ENCODE results near the gene ADRM1.

ADRM1 gene

GRCh38 chr20:62269378-62269777, 33.4 kb upstream of the ADRM1 start:
- no peak for DNase-seq
- no peak for TF ChIP-seq GATA1 (IDR thresholded peaks at IDR 0.05; ENCODE audit: low read depth, low read length)
- TF ChIP-seq POLR2A (IDR thresholded peaks at IDR 0.05; ENCODE audit: low read length) = no peak

DNA sequence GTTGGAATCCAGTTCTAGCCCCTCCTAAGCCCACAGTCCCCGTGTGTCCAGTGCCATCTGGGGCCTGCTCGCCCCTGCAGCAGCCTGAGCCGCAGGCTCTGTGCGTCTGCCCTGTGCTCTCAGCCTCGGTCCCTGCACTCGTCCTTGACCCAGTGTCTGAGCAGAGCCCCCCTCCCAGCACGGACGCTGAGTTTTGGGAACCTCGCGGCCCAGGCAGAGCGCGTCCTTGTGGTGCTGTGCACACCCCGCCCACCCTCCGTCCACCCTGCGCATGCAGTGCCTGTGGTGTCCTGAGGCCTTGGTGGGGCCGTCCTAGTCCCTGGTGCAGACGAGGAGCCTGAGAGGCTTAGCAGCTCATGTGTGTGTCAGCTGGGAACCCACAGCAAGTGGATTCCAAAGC, 32.9 kb upstream of the ADRM1 start:
- TF ChIP-seq GATA1 (IDR thresholded peaks at IDR 0.05; ENCODE audit: low read depth, low read length) (no peak), POLR2A (IDR thresholded peaks at IDR 0.05; ENCODE audit: low read length) (no peak)
- DNase-seq = no peak

DNA sequence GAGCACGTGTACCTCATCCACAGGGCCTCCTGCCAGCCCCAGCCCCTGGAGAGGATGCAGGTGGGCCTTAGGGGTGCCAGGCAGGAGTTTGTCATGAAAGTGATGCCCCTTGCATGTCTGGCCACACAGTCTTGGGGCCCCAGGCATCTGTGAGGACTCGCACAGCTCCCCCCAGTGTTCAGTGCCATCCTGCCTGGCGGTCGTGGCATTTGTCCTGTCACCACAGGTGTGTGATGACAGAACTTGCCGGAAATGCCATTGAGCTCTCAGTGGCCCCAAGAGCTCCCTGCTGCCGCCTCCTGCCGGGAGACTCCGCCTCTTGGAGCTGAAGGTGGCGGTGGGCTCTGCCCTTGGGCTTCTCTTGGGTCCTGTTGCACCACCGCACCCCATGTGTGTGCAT, 30.6 kb upstream of the ADRM1 start:
- no peak for TF ChIP-seq GATA1 (IDR thresholded peaks at IDR 0.05; ENCODE audit: low read depth, low read length)
- TF ChIP-seq POLR2A (IDR thresholded peaks at IDR 0.05; ENCODE audit: low read length) = no peak
- DNase-seq = no peak

GRCh38 chr20:62273416-62273815, 29.4 kb upstream of the ADRM1 start:
- DNase-seq = no peak
- TF ChIP-seq GATA1 (IDR thresholded peaks at IDR 0.05; ENCODE audit: low read depth, low read length) (no peak), POLR2A (IDR thresholded peaks at IDR 0.05; ENCODE audit: low read length) (no peak)

DNA sequence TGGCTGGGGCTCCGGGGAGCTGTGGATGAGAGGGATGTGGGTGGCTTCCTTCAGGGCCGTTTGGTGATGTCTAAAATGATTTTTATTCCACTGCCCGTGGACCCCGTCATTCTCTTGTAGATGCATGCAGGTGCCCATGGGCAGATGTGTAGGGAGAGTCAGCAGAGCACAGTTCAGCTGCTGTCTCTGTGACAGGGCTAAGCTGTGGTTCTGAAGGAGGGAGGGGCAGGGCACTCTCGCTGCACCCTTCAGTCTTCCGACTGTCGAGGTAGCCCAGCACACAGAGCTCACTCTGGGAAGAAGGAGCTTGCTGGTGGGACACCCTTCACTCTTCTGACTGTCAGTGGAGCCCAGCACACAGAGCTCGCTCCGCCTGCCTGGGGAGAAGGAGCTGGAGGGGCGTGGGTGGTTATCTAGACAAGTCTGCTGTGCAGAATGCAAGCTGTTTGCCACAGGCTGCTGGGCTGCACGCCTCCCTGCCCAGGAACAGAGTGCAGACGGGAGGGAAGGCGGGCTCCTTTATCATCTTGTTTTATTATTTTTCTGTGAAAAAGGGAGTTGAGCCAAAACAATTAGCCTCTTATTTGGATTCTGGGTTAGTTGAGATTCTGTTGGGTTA, 28.4 kb upstream of the ADRM1 start:
- TF ChIP-seq GATA1 (IDR thresholded peaks at IDR 0.05; ENCODE audit: low read depth, low read length) (no peak), POLR2A (IDR thresholded peaks at IDR 0.05; ENCODE audit: low read length) (no peak)
- peak; percentile 88 to 93 for DNase-seq

DNA sequence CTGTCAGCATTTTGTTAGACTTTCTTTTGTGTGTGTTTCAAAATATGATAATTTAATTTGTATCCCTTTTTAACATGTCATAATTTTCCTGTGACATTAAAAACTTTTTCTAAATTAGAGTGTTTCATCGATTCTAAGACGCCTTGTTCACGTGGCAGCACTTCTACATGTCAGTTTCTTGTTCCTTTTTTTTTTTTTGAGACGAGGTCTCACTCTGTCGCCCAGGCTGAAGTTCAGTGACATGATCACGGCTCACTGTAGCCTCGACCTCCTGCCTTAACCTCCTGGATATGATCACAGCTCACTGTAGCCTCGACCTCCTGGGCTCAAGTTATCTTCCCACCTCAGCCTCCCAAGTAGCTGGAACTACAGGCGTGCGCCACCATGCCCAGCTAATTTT, 27.6 kb upstream of the ADRM1 start:
- no peak for DNase-seq
- TF ChIP-seq GATA1 (IDR thresholded peaks at IDR 0.05; ENCODE audit: low read depth, low read length) = no peak
- no peak for TF ChIP-seq POLR2A (IDR thresholded peaks at IDR 0.05; ENCODE audit: low read length)

DNA sequence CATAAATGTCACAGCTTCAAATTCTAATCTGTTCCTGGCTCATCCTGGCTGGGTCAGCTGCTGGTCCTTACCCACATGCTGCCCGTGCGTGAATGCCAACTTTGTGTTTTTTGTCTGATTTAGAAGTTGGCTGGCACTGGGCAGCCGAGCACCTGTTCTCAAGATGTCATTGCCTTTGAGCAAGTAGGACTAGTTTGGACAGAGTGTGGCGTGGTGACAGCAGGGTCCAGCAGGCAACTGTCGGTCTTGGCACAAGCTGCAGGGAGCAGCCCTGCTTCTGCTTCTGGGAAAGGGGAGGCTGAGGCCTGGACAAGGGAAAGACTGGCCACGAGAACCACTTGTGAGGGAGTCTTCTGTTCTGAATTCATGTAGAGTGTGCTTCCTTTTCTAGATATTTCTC, 26.4 kb upstream of the ADRM1 start:
- TF ChIP-seq POLR2A (IDR thresholded peaks at IDR 0.05; ENCODE audit: low read length) (no peak), GATA1 (IDR thresholded peaks at IDR 0.05; ENCODE audit: low read depth, low read length) (no peak)
- no peak for DNase-seq

- DNase-seq = no peak
- TF ChIP-seq GATA1 (IDR thresholded peaks at IDR 0.05; ENCODE audit: low read depth, low read length) (no peak), POLR2A (IDR thresholded peaks at IDR 0.05; ENCODE audit: low read length) (no peak)
These were observed 25.5 kb upstream of the ADRM1 start for GRCh38 chr20:62277253-62277652.

- no peak for DNase-seq
- TF ChIP-seq GATA1 (IDR thresholded peaks at IDR 0.05; ENCODE audit: low read depth, low read length) (no peak), POLR2A (IDR thresholded peaks at IDR 0.05; ENCODE audit: low read length) (no peak)
These were observed 22.5 kb upstream of the ADRM1 start for GRCh38 chr20:62280303-62280702.

DNA sequence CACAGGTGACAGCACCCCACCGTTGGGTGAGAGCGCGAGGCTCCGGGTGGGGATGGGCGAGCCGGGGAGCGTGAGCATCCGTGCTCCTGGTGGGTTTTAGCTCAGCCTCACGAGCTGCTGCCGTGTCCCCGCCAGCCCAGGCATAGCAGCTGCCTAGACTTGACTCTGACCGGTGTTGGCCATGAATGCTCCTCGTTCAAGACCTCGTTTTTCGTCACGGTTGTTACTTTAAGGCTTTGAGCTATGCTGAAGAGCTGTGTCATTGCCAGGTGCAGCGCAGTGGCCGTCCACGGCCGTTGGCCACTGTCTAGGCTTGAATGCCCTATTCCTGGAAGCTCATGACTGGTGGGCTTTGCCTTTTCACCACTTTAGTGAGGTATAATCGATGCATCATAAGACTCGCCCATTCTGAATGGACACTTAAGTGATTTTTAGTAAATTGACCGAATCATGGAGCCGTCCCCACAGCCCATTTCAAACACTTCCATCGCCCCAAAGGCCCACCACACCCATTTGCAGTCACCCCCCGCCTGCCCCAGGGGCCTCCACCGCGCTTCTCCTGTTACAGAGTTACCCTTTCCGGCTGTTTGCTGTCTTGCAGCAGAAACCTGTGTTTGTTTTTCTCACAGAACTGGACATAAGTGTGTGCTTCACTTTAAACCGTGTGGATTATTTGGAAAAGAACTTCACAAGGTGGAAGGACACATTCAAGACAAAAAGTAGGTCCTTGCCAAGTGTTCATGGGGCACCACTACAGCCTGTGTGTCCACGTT, 21.4 kb upstream of the ADRM1 start:
- TF ChIP-seq POLR2A (IDR thresholded peaks at IDR 0.05; ENCODE audit: low read length) (no peak), GATA1 (IDR thresholded peaks at IDR 0.05; ENCODE audit: low read depth, low read length) (no peak)
- DNase-seq = no peak

GRCh38 chr20:62282103-62282502, 20.7 kb upstream of the ADRM1 start:
- no peak for DNase-seq
- TF ChIP-seq POLR2A (IDR thresholded peaks at IDR 0.05; ENCODE audit: low read length) = no peak
- no peak for TF ChIP-seq GATA1 (IDR thresholded peaks at IDR 0.05; ENCODE audit: low read depth, low read length)

- TF ChIP-seq POLR2A (IDR thresholded peaks at IDR 0.05; ENCODE audit: low read length) (no peak), GATA1 (IDR thresholded peaks at IDR 0.05; ENCODE audit: low read depth, low read length) (no peak)
These were observed 19.8 kb upstream of the ADRM1 start for GRCh38 chr20:62282877-62283503.

DNA sequence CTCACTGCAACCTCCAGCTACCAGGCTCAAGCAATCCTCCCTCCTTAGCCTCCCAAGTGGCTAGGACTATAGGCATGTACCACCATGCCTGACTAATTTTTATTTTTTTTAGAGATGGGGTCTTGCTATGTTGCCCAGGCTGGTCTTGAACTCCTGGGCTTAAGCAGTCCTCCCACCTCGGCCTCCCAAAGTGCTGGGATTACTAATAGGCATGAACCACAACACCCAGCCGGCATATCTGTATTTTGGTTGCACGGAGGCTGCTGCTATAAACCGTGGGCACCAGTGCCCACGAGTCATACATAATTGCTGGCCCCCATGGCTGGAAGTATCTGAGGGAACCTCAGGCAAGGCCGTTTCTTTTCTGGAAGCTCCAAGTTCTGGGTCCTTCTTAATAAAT, 18.3 kb upstream of the ADRM1 start:
- DNase-seq = no peak
- no peak for TF ChIP-seq POLR2A (IDR thresholded peaks at IDR 0.05; ENCODE audit: low read length)
- no peak for TF ChIP-seq GATA1 (IDR thresholded peaks at IDR 0.05; ENCODE audit: low read depth, low read length)

More at GRCh38 chr20:62282877-62283503, 19.8 kb upstream of the ADRM1 start:
- no peak for DNase-seq

- DNase-seq = no peak
- TF ChIP-seq GATA1 (IDR thresholded peaks at IDR 0.05; ENCODE audit: low read depth, low read length) (no peak), POLR2A (IDR thresholded peaks at IDR 0.05; ENCODE audit: low read length) (no peak)
These were observed 17.6 kb upstream of the ADRM1 start for GRCh38 chr20:62285151-62285550.

- DNase-seq = no peak
- no peak for TF ChIP-seq POLR2A (IDR thresholded peaks at IDR 0.05; ENCODE audit: low read length)
- no peak for TF ChIP-seq GATA1 (IDR thresholded peaks at IDR 0.05; ENCODE audit: low read depth, low read length)
These were observed 17.1 kb upstream of the ADRM1 start for GRCh38 chr20:62285722-62286121.
